Measurements from ENCODE around the gene GTF3C1. TPM values are rescaled to one million over a fixed set of nuclear protein-coding genes. Genes with fewer than 3 reads are reported as not detected.

GTF3C1 gene
- total RNA-seq, 1 experiment from 2014 or later = 121 TPM

GRCh38 chr16:27576729-27577128, 27.0 kb upstream of the GTF3C1 start:
- ChIA-PET POLR2A (no interaction called here), CTCF (no interaction called here)
- BruUV-seq (replicated peaks) = no TSS peak
- no peaks in the 10 kb centered on the region for H3K36me3 ChIP-seq (ENCODE audit: control insufficient read depth, insufficient read depth, low read length)
- TF ChIP-seq POLR2AphosphoS5 (IDR thresholded peaks at IDR 0.05; ENCODE audit: low read depth, low read length) (no peak), TCF7L2 (IDR thresholded peaks at IDR 0.05; ENCODE audit: low read depth, low read length) (no peak), SIN3A (IDR thresholded peaks at IDR 0.05; ENCODE audit: borderline replicate concordance, insufficient read depth, low read depth, low read length) (no peak), CTCF (IDR thresholded peaks at IDR 0.05) (no peak)
- TF ChIP-seq, protein P1, sequence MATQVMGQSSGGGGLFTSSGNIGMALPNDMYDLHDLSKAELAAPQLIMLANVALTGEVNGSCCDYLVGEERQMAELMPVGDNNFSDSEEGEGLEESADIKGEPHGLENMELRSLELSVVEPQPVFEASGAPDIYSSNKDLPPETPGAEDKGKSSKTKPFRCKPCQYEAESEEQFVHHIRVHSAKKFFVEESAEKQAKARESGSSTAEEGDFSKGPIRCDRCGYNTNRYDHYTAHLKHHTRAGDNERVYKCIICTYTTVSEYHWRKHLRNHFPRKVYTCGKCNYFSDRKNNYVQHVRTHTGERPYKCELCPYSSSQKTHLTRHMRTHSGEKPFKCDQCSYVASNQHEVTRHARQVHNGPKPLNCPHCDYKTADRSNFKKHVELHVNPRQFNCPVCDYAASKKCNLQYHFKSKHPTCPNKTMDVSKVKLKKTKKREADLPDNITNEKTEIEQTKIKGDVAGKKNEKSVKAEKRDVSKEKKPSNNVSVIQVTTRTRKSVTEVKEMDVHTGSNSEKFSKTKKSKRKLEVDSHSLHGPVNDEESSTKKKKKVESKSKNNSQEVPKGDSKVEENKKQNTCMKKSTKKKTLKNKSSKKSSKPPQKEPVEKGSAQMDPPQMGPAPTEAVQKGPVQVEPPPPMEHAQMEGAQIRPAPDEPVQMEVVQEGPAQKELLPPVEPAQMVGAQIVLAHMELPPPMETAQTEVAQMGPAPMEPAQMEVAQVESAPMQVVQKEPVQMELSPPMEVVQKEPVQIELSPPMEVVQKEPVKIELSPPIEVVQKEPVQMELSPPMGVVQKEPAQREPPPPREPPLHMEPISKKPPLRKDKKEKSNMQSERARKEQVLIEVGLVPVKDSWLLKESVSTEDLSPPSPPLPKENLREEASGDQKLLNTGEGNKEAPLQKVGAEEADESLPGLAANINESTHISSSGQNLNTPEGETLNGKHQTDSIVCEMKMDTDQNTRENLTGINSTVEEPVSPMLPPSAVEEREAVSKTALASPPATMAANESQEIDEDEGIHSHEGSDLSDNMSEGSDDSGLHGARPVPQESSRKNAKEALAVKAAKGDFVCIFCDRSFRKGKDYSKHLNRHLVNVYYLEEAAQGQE (IDR thresholded peaks at IDR 0.05; ENCODE audit: insufficient read depth in 1 of 2, low read depth in 2 of 2, low read length in 1 of 2) = no peak
- no peak overlapping the region for H3K27ac ChIP-seq (ENCODE audit: low read length)
- no peak overlapping the region for H3K4me3 ChIP-seq (ENCODE audit: low read depth in 2 of 2, low read length in 2 of 2)
- no peaks in the 10 kb centered on the region for H3K27me3 ChIP-seq (ENCODE audit: control insufficient read depth, insufficient read depth, low read length)
- ATAC-seq = no peak
- intact Hi-C loops (cut with micrococcal nuclease; ENCODE audit: unreplicated experiment) = no loop called here
- in situ Hi-C loops (cut with HindIII; ENCODE audit: low pct_unique_long_range_greater_than_20kb, low sequenced_read_pairs) = no loop called here
- H3K9me3 ChIP-seq (ENCODE audit: control insufficient read depth, insufficient read depth, low read depth, low read length) = no peaks in the 10 kb centered on the region
- H3K4me1 ChIP-seq (ENCODE audit: control insufficient read depth, insufficient read depth, low read length) = peaks cover 14% of the 10 kb centered on the region
- DNase-seq (ENCODE audit: low read depth, low spot score) = no peak

DNA sequence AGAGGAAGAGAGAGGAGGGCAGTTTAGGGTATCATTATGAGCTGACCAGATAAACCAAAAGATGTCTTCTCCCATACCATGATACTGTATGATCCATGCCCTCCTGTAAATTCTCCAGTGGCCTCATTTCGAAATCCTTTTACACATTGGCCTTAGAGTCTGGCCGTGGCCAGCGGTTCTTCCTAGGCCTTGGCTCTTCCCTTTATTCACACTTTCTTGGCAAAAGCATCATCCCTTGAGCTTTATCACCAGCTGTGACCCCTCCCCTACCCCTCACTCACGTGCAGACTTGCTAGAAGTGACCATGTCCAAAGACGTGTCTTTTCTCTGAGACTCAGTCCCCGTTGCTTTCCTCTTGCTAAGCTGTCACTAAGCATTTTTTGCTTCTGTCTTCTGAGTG, 23.0 kb upstream of the GTF3C1 start:
- in situ Hi-C loops (cut with HindIII; ENCODE audit: low pct_unique_long_range_greater_than_20kb, low sequenced_read_pairs) (no loop called here), intact Hi-C loops (cut with micrococcal nuclease; ENCODE audit: unreplicated experiment) (no loop called here)
- no peak overlapping the region for H3K27ac ChIP-seq (ENCODE audit: low read length)
- ATAC-seq (no peak), DNase-seq (ENCODE audit: low read depth, low spot score) (no peak)
- TF ChIP-seq POLR2AphosphoS5 (IDR thresholded peaks at IDR 0.05; ENCODE audit: low read depth, low read length) = no peak
- no peak for TF ChIP-seq TCF7L2 (IDR thresholded peaks at IDR 0.05; ENCODE audit: low read depth, low read length)
- TF ChIP-seq SIN3A (IDR thresholded peaks at IDR 0.05; ENCODE audit: borderline replicate concordance, insufficient read depth, low read depth, low read length) = no peak
- no peak for TF ChIP-seq CTCF (IDR thresholded peaks at IDR 0.05)
- TF ChIP-seq, protein P1 (IDR thresholded peaks at IDR 0.05; ENCODE audit: insufficient read depth in 1 of 2, low read depth in 2 of 2, low read length in 1 of 2) = no peak
- CTCF ChIA-PET = no interaction called here
- H3K4me3 ChIP-seq (ENCODE audit: low read depth in 2 of 2, low read length in 2 of 2) = no peak overlapping the region
- no peaks in the 10 kb centered on the region for H3K36me3 ChIP-seq (ENCODE audit: control insufficient read depth, insufficient read depth, low read length)
- no peaks in the 10 kb centered on the region for H3K27me3 ChIP-seq (ENCODE audit: control insufficient read depth, insufficient read depth, low read length)
- BruUV-seq (replicated peaks) = no TSS peak
- H3K9me3 ChIP-seq (ENCODE audit: control insufficient read depth, insufficient read depth, low read depth, low read length) = no peaks in the 10 kb centered on the region
- POLR2A ChIA-PET = interaction anchor here (0.7 kb wide), 1 partner anchor 23 kb away, joined by 3 read pairs; the partner anchor contains the start of genes GTF3C1 and KATNIP
- no peaks in the 10 kb centered on the region for H3K4me1 ChIP-seq (ENCODE audit: control insufficient read depth, insufficient read depth, low read length)

Measured in Panc1 (cell line).